ENCODE measurements around the gene HOXA11.

HOXA11 gene

DNA sequence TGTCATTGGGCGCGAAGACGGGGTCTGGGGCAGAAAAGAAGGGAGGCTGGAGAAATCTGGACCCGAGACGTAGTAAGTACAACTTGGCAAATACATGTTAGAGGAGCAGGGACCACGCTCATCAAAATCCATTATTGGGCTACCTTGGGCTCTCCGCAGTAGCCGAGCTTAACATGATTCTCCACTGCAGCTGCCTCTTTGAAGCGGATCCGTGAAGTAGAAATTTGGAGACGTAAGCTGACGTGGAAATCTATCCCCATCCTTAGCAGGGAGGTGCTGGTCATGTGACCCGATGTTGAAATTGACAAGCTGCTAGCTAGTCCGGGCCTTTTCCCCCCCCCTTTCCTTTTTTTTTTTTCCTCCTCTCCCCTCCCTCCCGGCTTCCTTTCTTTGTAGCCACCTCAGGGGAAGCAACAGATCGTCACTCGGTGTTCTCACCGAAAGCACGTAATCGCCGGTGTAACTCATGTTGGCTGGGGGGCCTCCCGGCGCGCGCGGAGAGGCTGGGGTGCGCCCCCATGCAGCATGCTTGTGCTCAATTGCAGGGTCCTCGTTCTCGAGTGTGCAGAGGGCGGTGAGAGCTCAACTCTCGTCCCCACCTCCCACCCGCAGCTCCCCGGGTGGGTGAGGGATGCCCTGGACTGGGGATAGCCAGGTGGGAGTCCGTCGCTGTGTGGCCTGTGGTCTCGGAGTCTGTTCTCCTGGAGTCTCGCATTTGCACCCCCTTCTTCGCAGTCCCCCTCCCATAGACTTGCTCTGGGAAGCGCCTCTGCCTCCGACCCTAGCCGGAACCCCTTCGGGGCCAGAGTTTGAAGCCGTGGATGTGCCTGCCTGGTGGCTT is at the start of gene HOXA11:
Gene HOXA11, minus strand, starts transcription at position 220 of the 841 bp plus-strand sequence. Its CDS starts 88 bp downstream, at position 132.
- DNase-seq (ENCODE audit: low spot score) = peak; percentile 67

DNA sequence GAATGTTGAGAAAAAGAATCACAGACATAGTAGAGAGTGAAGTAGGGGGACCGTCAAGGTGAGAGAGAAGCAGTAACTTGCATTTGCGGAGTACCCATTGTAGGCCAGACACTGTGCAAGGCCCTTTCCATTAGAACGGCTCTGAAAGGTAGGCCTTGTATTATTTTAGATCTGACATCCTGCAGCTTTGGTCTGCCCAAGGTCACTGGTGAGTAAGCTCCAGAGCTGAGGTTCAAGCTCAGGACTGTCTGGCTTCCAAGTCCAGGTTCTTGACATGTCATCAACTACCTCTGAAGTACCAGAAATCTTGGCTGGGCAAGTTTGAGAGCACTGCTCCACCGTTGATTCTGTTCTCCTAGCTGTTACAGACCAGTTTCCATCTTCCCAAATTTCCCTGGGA is 44.4 kb upstream of the HOXA11 start:
- DNase-seq (ENCODE audit: low spot score) = no peak

DNA sequence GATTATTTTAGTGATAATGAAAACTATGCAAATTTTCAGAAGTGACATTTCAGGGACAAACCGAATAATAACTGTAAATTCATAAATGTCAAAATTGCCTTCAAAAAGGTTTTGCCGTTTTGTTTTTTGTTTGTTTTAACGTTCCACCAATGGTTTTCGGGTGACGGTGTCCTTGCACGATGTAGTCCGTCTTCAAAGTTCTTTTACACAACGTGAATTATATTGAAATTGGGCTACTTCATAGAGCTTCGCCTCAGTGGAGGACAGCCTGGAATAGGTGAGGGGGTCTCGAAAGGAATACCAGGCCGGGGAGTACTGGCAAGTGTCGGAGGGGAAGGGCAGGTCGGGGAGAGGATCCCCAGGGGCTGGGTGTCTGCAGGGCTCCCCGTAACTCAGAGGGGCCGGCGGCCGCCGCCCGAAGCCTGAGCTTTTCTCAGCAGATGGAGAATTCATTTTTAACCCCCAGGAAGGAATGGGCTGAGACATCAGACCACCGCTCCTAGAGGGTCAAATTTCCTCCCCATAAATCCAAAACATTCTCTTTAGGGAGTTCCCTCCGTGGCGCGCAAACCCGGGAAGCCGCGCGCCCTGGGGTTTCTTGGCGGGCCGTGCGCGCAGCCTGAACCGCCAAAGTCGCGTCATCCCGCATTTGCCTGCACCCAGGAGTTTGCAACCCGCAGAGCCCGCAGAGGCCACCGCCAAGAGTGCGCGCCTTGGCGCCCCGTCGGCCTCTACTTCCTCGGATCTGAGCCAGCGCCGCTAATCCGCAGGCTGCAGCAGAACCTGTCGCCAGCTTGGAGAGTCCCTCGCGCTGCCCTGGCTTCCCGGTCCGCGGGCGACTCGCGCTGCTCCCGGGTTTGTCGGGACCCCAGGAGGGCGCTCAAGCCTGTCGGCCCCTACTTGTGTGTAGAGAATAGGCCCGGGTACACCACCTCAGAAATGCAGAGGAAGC is 40.2 kb upstream of the HOXA11 start:
- DNase-seq (ENCODE audit: low spot score) = no peak

DNA sequence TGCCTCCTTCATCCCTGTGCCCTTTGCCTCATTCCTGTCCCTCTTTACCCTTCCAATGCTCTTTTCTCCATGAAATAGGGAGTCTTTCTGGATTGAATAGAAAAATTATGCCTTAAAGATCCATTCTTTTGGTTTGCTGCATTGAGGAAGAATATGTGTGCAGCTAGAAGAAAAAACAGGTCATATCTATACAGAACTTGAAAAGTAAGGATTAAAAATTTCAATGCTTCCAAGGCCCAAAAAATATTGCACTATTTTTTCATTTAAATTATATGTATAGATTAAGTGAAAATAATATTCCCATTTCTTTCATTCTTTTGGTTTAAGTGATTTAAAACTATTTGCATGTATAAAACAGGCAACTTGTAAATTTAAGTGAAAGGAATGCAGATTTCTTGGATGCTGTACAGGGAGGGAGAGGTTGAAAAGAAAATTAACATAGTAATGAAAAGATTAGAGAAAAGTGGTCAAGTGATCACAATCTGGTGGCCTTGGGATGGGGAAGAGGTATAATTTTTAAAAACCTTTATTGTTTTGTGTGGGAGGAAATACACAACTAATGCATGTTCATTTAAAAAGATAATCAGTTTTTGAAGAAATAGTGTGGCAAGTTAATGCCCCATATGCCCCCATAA is 39.0 kb upstream of the HOXA11 start:
- no peak for DNase-seq (ENCODE audit: low spot score)

DNA sequence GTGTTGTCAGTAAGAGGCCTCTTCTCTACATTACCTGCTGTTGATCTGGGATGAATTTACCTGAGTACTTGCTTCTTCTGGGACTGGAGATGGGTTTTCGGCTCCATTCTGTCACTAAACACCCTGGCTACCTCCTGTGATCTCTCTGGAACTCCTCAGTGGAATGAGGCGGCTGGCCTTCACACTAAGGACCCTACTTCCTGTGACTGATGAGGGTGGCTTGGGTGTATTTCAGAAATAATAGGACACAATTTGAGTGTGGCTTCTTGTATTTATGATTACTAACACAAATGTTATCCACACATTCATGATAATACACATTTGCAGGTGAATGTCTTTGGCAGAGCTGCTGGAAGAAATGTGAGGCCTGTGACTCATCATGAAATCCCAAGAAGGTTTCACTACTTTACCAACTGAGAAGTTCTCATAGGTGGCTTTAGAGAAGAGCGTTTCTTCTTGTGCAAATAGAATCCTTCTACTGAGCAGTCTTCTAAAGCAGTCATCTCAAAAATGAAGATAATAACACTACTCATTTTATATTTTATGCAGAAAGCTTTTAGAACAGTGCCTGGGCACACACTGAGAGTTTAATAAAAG is 36.3 kb upstream of the HOXA11 start:
- no peak for DNase-seq (ENCODE audit: low spot score)

DNA sequence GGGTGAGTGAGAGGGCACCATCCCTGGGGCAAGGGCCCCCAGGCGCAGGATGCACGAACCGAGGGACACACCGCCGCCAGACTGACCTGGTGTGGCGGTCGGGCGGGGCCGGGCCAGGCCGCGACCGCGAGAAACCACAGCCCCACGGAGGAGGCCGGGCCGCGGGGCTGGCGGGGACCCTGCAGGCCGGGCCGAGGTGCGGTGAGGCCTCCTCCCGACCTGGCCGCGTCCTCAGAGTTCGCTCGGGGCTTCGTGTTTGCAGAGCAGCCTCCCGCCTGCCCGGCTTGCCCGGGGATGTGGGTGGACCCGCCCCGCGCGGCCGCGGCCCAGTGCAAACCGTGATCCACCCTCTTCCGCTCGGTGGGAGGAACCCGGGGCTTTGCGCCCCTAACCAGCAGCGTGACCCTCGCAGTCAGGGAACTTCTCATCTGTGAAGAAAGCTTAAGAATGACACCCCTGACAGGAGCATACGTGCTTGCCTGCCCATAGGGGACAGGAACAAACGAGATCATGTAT is 35.5 kb upstream of the HOXA11 start:
- DNase-seq (ENCODE audit: low spot score) = no peak

DNA sequence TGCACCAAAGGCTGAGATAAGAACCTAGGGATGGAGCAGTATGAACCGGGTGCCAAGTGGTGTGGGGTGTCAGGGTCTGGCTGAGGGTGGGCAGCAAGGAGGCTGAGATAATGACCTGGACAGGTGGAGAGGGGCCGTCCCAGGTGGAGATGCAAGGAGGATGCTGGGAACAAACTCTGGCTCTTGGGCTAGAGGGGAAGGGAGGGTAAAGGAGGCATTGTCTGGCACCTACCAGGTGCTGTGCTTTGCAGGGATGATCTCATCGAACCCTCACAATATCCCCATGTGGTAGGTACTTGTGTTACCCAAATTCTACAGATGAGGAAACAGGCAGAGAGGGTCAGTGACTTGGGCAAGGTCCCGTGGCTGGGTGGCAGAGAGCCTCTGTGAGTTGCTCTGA is 34.8 kb upstream of the HOXA11 start:
- no peak for DNase-seq (ENCODE audit: low spot score)

DNA sequence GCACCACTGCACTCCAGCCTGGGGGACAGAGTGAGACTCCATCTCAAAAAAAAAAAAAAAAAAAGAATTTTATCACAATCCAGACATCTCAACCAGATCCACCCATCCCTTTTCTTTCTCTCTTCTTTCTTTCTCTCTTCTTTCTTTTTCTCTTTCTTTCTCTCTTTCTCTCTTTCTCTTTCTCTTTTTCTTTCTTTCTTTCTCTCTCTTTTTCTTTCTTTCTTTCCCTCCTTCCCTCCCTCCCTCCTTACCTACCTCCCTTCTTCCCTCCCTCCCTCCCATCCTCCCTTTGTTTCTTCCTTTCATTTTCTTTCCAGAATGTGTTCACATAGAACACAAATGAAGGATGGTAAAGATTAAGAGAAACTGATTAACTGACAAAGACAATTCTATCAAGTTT is 32.9 kb upstream of the HOXA11 start:
- no peak for DNase-seq (ENCODE audit: low spot score)

DNA sequence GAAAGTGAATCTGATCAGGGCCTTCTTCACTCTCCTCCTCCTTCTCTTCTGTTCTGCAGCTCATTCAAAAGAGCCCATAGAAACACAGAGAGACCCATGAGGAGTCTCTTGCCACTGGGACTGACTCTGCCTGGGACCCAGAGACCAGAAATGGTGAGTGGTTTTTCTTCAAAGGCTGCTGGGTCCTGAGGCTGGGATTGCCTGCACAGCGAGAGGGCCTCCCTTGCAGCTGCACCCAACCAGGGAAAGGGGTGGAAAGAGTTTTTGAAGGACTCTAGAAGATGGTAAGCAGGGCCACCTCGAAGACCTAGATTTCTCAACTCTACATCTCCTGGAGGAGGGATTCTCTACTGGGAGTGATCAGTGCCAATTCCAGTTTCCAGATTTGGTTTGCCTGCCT is 30.3 kb upstream of the HOXA11 start:
- DNase-seq (ENCODE audit: low spot score) = no peak

DNA sequence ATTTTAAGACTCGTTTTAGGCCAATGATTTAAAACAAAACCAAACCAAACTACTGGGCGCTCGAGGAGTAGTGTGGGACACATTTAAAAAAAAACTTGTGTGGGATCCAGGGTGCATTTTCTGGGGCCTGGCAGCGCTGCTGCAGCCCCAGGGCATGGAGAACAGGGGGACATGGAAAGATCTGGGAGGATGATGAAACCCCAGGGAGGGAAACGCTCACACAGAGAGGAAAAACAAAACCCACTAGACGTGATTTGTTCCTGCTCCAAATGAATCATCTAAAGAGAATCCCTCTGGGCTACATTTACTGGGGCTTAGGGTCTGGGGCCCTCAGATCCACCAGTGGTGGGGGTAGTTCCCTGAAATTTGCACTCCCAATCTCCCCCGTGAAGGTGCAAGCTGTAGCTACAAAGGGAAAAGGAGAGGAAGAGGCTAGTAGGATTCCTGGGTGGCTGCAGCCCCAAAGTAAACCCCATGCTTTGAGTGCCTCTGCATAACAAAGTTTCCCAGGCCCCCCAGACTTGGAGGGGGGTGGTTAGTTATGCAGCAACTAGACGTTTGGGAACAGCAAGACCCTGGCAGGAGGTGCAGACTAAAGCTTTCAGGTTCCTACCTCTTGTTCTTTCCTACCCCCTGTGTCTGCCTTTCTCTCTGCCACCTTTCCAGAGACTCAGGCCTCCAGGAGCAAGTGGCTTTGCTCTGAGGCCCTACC is 29.4 kb upstream of the HOXA11 start:
- no peak for DNase-seq (ENCODE audit: low spot score)

DNA sequence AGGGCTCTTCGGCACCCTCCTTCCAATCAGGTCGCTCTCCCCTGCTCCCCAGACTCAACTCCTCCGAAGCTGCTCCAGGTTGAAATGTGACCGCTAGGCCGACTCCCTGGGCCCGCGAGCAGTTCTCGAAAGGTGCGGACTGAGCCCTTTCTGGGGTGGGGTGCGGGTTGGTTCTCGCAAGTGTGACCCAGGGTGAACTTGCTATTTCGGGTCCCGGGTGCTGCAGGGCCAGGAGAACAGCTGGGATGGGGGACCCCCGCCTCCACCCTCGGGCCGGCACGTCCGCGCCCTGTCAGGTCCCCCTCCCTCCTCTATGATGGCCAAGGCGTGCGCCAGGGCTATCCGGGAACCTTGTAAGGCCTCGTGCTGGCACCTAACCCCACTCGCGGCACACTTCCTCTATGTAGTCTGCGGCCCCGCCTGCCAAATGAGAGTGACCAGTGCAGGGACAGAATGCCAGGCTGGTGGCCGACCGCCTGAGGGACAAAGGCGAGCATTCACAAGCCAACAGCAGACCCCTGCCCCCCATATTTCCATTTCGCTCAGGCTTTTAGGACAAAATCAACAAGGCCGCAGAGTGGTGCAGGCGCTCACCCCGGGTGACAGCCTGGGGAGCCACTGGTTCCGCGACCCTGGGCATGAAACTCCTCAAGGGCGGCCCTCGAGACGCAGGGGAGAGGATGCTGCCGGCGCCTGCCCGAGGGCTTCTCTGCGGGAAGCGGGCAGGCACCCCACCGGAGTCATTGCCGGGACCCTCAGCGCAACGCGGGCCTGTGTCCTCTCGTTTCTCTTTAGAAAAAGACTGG is 28.6 kb upstream of the HOXA11 start:
- DNase-seq (ENCODE audit: low spot score) = no peak

DNA sequence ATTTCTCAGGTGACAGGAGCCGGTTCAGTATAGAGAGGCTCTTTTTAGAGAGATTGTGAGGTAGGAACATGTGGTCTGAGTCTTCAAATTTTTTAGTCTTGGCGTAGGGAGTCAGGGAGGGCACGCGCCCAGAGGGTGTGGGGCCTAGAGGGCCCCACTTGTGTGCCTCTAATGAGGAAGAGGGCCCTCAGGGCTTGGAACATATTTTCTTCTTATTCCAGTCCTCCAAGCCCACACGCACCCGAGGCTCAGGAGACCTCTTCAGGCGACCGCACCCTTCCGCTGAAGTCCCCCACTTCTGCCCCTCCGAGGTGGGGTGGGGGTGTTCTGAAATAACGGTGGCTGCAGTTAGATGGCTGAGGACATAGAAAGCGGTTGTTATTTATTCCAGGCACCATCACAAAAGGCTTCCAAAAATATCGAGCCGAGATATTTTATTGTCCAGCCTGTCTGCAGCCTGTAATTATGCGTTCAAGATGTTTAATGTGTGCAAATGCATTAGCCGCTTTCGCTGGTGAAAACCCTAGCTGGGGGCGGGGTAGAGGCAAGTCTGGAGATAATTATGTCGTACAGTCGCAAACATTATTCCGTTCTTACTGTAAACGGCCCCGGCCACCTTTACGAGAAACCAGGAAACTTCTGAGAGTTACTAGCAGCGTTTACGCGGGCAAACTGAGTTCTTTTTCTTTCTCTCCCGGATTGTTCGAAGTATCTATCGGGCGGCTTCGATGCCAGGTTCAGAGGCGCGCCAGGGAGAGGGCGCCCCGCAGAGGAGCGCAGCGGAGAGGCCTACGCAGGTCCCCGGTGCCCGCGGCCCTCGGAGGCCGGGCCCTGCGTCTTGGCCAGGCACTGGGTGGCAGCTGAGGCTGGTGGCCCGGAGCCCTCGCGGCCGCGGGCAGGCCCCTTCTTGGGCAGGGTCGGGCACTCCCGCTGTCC is 27.7 kb upstream of the HOXA11 start:
- no peak for DNase-seq (ENCODE audit: low spot score)

DNA sequence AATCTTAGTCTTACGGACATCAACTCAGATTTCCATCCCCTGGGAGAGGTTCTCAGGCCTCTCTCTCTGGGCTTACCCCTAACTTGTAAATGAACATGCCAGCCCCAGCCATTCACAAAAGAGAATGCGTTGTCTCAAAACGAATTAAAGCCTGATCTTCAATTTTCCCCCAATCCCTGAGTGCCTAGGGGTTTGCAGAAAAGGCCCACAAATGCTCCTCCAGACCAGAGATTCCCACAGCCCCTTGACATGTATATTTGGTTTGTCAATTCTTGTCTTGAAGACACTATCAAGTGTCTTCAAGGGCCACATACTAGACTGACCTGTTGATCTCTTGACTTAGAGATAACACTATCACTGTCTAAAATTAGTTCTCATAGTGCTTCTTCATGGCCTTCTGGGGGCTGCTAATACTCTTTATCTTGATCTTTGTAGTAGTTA is 26.8 kb upstream of the HOXA11 start:
- no peak for DNase-seq (ENCODE audit: low spot score)

DNA sequence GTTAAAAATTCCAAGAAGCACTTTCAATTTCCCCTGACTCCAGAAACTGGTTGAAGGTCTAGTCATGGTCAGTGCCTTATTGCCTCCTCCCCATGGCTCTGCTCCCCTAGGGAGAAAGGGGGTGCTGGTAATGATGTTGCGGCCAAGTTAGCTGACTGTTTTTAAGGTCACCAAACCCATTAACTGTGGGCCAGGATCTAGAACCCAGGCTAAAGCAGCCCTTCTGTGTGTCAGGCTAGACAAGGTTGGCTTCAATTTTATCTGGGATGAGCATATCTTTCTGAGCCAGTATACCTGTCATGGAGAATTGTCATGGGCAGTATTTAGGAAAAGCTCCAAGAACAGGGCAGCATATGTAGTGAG is 26.0 kb upstream of the HOXA11 start:
- no peak for DNase-seq (ENCODE audit: low spot score)

DNA sequence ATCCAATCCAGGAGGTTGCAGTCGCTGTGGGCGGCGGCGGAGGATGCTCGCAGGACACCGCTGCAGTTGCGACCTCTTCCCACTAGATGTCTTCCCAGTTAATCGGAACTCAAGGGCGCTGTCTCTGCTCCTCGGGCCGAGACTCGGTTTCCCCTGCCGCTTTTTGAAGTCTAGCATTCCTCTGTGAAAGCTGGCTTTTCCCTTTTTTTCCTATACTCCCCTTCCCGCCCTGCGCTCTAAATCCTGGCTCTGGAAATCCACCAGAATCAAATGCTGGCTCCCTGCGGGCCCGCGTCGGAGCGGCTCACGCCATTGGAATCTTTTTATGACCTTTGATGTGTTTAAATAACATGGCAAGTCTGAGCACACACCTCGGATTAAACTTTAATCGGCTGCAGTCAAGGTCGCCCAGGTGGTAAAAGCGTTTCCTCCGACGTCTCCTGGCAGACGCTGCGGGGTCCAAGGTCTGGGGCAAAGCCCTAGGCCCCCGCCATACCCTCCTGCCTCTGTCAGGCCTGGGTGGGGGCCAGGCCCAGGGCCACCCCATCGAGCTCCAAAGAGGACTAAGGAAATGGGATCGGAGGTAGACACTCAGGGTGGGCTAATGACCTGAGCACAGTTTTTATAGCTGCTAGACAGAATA is 25.5 kb upstream of the HOXA11 start:
- peak; percentile 80 for DNase-seq (ENCODE audit: low spot score)

DNA sequence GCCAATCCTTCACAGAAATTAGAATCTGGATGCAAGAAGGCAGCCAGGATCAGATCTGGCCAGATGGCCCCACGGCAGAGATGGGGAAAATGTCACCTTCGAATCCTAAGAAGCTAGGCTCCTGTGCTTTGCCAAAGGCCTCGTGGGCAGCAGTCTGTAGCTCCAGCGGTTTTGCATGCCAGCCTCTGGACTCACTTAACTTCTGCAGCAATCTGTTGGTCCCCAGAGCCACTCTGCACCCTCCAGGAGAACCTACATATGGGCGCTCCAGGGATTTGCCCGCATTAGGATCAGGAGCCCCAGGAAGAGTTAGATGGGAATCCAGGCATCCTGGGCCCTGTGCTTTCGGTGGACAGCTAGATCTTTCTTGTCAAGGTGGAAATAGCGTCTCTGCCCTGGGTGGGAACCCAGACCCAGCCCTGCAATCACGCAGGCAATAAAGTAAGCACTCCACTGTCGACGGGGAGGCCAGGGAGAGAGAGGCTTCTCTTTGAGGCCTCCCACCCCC is 25.0 kb upstream of the HOXA11 start:
- no peak for DNase-seq (ENCODE audit: low spot score)

DNA sequence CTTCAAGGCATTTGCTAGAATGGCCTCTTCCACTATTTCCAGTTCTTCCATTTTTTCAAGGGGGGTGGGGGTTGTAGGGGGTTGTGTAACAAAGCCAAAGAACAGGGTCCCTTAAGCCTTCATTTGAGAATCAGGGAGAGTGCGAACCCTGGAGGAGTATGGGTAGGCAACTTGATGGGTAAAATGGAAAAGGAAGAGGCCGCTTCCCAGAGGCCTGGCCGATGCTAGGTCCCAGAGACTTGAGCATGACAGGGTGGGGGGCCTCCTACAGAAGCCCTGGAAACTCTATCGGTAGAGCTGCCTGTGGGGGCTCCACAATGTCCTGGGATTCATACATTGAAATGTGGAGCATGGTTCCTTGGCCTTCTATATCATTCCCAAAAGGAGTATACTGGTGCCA is 24.0 kb upstream of the HOXA11 start:
- no peak for DNase-seq (ENCODE audit: low spot score)

DNA sequence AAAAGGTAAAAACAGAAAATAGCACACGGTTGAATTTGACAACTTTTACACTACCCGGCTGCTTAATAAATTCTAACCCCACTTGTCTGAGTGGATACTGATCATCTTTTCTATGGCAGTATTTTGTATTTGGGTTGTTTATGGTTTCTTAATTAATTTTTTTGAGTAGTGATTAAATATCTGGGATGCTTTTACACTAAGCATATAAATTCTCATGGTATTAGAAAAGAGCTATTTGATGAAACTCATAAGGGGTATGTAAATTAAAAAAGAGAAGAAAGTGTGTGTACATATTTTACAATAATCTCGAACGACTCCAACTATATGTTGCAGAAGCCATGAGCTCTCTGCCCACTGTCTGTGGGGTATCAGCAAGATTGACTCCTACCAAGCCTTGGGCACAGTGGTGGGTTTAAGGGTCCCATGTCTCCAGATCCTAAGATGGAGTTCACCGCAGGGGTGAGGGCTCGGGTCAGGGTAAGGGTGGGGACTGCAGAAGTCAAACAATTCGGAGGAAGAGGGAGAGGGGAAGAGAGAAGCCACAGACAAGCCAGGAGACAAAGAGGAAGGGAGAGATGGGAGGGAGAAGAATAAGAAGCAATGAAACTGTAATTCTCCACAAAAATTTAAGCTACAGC is 22.4 kb upstream of the HOXA11 start:
- no peak for DNase-seq (ENCODE audit: low spot score)
